IPS DF 6.9 (cell line): ENCODE results near the gene TSPAN14.

Experiments used
- DNase-seq: peaks from one replicate; pipeline ENCODE4 v3.0.0-alpha.2; 2013; ENCODE audit warnings: low read depth, low spot score
- H3K27ac ChIP-seq: one replicate; pipeline ENCODE4 v1.5.1; 2013; ENCODE audit warnings: low read length, control low read depth
- H3K27me3 ChIP-seq: 2 replicates; pipeline ENCODE4 v1.6.1; 2013; ENCODE audit warnings: mild to moderate bottlenecking, low read length; ENCODE audit not compliant: control insufficient read depth, insufficient read depth
- H3K36me3 ChIP-seq: 2 replicates; pipeline ENCODE4 v1.6.1; 2013; ENCODE audit warnings: low read length; ENCODE audit not compliant: control insufficient read depth, insufficient read depth
- H3K4me1 ChIP-seq: 2 replicates; pipeline ENCODE4 v1.6.1; 2013; ENCODE audit warnings: low read length; ENCODE audit not compliant: control insufficient read depth, insufficient read depth
- H3K4me3 ChIP-seq: 2 replicates; pipeline ENCODE4 v1.5.1; 2013; ENCODE audit warnings: mild to moderate bottlenecking, low read length
- H3K9me3 ChIP-seq: 2 replicates; pipeline ENCODE4 v1.6.1; 2013; ENCODE audit warnings: low read length, inconsistent platforms; ENCODE audit not compliant: control insufficient read depth, insufficient read depth
- WGBS: extraction: QIAGEN DNeasy Blood & Tissue Kit; methylation state at CpG from one replicate; pipeline ENCODE4 v1.1.7; 2013; ENCODE audit warnings: mixed read lengths, missing lambda C conversion rate; ENCODE audit not compliant: insufficient read length, insufficient coverage; 5-methylcytosine and 5-hydroxymethylcytosine counted together

TSPAN14 gene

DNA sequence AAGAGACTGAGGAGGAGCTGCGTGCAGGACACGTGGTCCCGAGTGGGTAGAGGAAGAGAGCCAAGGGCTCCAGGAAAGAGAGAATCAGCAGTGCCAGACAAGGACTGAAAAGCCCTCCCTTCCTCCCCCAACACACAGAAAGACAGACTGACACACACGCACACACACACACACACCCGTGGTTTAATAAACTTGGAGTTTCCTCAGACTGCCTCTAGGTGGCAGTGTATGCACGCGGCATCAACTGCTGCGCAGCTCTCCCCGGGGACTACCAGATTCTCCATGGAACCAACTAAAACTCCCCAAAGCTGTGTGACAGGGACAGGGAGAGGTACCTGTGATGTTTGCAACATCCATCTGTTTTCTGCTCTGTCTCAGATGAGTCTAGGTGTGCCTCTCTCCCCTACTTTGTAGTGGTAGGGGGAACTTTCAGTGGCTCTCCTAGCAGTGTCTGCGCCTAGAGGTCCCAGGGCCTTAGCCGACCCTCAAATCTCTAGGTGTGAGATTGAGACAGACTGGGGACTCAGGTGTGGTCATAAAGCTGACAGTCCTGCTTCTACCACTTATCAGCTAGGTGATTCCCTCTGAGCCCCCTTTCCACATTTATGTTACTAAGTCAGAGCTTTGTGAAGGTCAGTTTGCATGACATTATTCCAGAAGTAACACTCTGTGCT is 9.3 kb upstream of the TSPAN14 start:
- DNase-seq = no peak
- no CpG with 5 or more reads among the region's 11 CpGs for WGBS
- H3K27me3 ChIP-seq = no peaks in the 10 kb centered on the region
- H3K9me3 ChIP-seq = no peaks in the 10 kb centered on the region
- H3K4me1 ChIP-seq = no peaks in the 10 kb centered on the region
- no peaks in the 10 kb centered on the region for H3K36me3 ChIP-seq
- no peak overlapping the region for H3K27ac ChIP-seq
- no peak overlapping the region for H3K4me3 ChIP-seq

DNA sequence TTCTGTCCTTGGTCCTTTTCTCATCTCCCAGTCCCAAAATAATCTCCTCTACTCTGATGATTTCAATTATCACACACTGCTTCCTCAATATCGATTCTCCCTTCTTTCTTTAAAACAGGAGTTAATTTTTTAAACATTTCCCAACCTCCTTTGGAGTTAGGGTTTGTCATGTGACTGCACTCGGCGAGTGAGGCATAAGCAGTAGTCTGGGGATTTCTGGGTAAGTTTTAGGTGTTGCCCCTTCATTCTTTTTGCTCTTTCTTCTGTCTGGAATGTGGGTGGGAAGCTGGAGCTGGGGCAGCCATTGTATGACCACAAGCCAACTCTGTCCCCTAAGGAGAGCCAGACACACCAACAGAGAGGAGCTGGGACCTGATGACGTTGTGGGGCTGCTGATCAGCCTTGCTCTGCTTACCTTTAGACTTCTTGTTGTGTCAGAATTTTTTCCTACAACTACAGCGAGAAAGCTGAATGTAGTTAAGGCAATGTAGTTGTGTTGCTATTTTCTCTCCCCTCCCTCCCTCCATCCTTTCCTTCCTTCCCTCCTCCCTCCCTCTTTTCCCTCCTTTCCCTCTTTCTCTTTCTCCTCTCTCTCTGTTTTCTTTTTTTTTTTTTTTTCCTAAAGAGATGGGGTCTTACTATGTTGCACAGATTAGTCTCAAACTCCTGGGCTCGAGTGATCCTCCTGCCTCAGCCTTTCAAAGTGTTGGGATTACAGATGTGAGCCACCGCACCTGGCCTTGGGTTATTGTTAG is 6.5 kb upstream of the TSPAN14 start:
- H3K4me1 ChIP-seq = no peaks in the 10 kb centered on the region
- 100% methylated on average over 1 of the region's 7 CpGs for WGBS
- H3K27me3 ChIP-seq = no peaks in the 10 kb centered on the region
- no peak overlapping the region for H3K27ac ChIP-seq
- H3K4me3 ChIP-seq = no peak overlapping the region
- no peaks in the 10 kb centered on the region for H3K36me3 ChIP-seq
- no peak for DNase-seq
- H3K9me3 ChIP-seq = no peaks in the 10 kb centered on the region

DNA sequence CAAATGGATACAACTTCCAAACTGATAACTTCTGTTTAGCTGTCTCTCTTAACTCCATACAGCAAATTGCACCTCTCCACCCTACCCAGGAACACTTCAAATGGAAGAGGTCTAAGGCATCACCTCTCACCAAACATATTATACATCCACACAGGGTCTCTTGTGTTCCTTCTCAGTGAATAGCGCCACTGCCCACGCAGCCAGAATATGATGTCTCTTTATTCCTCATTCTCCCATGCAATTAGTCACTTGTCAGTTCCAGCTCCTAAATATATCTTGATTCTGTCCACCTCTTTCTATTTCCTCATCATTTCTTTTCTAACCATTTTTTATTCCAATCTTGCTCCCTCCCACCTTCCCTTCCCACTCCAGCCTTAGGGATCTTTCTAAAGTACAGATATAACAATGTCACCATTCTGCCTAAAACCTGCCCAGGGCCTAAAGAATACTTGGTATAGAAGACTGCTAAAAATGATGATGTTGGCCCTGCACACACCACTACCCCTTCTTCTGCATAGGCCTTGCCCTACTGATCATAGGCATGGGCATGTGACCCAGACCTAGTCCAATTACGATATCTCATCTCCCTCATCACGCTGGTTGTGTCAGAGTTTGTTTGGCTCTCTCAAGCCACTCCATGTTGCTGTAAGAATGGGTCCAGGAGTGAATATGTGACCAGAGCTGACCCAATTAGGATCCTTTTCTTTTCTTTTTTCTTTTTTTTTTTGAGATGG is 5.7 kb upstream of the TSPAN14 start:
- no peaks in the 10 kb centered on the region for H3K27me3 ChIP-seq
- H3K9me3 ChIP-seq = no peaks in the 10 kb centered on the region
- no CpG with 5 or more reads among the region's 4 CpGs for WGBS
- no peak for DNase-seq
- no peak overlapping the region for H3K27ac ChIP-seq
- no peaks in the 10 kb centered on the region for H3K36me3 ChIP-seq
- H3K4me3 ChIP-seq = no peak overlapping the region
- H3K4me1 ChIP-seq = no peaks in the 10 kb centered on the region

GRCh38 chr10:80449520-80449919 is 4.6 kb upstream of the TSPAN14 start:
- no peaks in the 10 kb centered on the region for H3K9me3 ChIP-seq
- no peaks in the 10 kb centered on the region for H3K4me1 ChIP-seq
- no peak overlapping the region for H3K4me3 ChIP-seq
- H3K36me3 ChIP-seq = no peaks in the 10 kb centered on the region
- H3K27me3 ChIP-seq = no peaks in the 10 kb centered on the region
- WGBS = no CpG with 5 or more reads among the region's 2 CpGs
- no peak for DNase-seq
- no peak overlapping the region for H3K27ac ChIP-seq

- no peaks in the 10 kb centered on the region for H3K9me3 ChIP-seq
- DNase-seq = no peak
- no CpG with 5 or more reads among the region's 1 CpG for WGBS
- H3K4me3 ChIP-seq = no peak overlapping the region
- no peaks in the 10 kb centered on the region for H3K27me3 ChIP-seq
- no peaks in the 10 kb centered on the region; the same call in 1 of the 2 replicates for H3K36me3 ChIP-seq
- H3K27ac ChIP-seq = no peak overlapping the region
- H3K4me1 ChIP-seq = peaks cover 4% of the 10 kb centered on the region; the same call in 1 of the 2 replicates
Measured at GRCh38 chr10:80451132-80451531, 3.0 kb upstream of the TSPAN14 start.

GRCh38 chr10:80452069-80452468 is 2.0 kb upstream of the TSPAN14 start:
- H3K27me3 ChIP-seq = no peaks in the 10 kb centered on the region
- no peaks in the 10 kb centered on the region for H3K9me3 ChIP-seq
- H3K27ac ChIP-seq = no peak overlapping the region
- no peaks in the 10 kb centered on the region; the same call in 1 of the 2 replicates for H3K36me3 ChIP-seq
- no peak for DNase-seq
- H3K4me1 ChIP-seq = peaks cover 6% of the 10 kb centered on the region; the same call in 1 of the 2 replicates
- no peak overlapping the region for H3K4me3 ChIP-seq

GRCh38 chr10:80452640-80453039 is 1.5 kb upstream of the TSPAN14 start:
- Histone ChIP-seq H3K4me3 (no peak overlapping the region), H3K36me3 (no peaks in the 10 kb centered on the region; the same call in 1 of the 2 replicates), H3K27ac (no peak overlapping the region), H3K9me3 (no peaks in the 10 kb centered on the region), H3K4me1 (peaks cover 6% of the 10 kb centered on the region; the same call in 1 of the 2 replicates), H3K27me3 (no peaks in the 10 kb centered on the region)
- no CpG with 5 or more reads among the region's 4 CpGs for WGBS
- DNase-seq = no peak

DNA sequence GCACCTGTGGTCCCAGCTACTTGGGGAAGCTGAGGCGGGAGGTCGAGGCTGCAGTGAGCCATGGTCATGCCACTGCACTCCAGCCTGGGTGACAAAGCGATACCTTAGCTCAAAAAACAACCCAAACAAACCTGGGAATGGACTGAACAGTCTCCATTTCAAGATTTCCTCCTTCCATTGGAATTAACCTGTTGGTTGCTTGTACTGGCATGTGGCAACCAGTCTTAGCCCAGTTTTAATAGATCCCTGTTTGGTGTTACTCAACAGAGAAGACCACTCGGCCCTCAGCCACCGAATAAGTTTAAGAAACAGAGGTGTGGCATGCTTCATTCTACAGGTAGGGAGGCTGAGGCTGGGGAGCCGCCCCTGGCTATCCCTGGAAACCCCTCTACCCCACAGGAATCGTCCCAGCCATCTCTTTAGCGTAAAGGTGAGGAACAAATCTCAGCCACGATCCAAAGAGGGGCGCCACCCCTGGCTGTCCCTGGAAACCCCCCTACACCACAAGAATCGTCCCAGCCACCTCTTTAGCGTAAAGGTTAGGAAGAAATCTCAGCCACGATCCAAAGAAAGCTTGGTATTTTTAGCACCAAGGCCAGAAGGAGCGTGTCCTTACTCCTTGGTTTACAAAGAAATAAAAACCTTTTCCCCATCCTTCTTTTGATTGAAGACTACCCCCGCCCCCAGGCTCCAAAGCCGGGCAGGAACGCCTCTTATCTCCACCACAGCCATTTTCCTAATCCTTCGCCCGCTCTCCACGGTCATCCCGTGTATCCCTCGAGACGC is 861 bp upstream of the TSPAN14 start:
- Histone ChIP-seq H3K27me3 (no peaks in the 10 kb centered on the region), H3K4me3 (peak overlapping the region; percentile 47; the same call in 1 of the 2 replicates), H3K27ac (no peak overlapping the region), H3K36me3 (no peaks in the 10 kb centered on the region; the same call in 1 of the 2 replicates), H3K9me3 (no peaks in the 10 kb centered on the region), H3K4me1 (peaks cover 8% of the 10 kb centered on the region; the same call in 1 of the 2 replicates)
- WGBS = no CpG with 5 or more reads among the region's 23 CpGs
- DNase-seq = no peak

GRCh38 chr10:80454513-80455460 is 677 bp downstream of the TSPAN14 start:
- Histone ChIP-seq H3K4me1 (peaks cover 16% of the 10 kb centered on the region), H3K9me3 (no peaks in the 10 kb centered on the region), H3K27me3 (no peaks in the 10 kb centered on the region), H3K4me3 (peak overlapping the region; percentile 96), H3K27ac (no peak overlapping the region), H3K36me3 (no peaks in the 10 kb centered on the region; the same call in 1 of the 2 replicates)
- no CpG with 5 or more reads among the region's 81 CpGs for WGBS
- DNase-seq = no peak
